ENCODE data around the gene NOXA1. TPM values are rescaled to one million over a fixed set of nuclear protein-coding genes. Genes with fewer than 3 reads are reported as not detected.

NOXA1 gene
- total and polyA plus RNA-seq, 2 of the 8 experiments (the other 6 are each of a cell fraction or from before 2014, with no cell fraction given): 0.34 to 0.91 TPM

- TF ChIP-seq SP2 (IDR thresholded peaks at IDR 0.05; ENCODE audit: low read length): no peak
- TF ChIP-seq, protein P1, sequence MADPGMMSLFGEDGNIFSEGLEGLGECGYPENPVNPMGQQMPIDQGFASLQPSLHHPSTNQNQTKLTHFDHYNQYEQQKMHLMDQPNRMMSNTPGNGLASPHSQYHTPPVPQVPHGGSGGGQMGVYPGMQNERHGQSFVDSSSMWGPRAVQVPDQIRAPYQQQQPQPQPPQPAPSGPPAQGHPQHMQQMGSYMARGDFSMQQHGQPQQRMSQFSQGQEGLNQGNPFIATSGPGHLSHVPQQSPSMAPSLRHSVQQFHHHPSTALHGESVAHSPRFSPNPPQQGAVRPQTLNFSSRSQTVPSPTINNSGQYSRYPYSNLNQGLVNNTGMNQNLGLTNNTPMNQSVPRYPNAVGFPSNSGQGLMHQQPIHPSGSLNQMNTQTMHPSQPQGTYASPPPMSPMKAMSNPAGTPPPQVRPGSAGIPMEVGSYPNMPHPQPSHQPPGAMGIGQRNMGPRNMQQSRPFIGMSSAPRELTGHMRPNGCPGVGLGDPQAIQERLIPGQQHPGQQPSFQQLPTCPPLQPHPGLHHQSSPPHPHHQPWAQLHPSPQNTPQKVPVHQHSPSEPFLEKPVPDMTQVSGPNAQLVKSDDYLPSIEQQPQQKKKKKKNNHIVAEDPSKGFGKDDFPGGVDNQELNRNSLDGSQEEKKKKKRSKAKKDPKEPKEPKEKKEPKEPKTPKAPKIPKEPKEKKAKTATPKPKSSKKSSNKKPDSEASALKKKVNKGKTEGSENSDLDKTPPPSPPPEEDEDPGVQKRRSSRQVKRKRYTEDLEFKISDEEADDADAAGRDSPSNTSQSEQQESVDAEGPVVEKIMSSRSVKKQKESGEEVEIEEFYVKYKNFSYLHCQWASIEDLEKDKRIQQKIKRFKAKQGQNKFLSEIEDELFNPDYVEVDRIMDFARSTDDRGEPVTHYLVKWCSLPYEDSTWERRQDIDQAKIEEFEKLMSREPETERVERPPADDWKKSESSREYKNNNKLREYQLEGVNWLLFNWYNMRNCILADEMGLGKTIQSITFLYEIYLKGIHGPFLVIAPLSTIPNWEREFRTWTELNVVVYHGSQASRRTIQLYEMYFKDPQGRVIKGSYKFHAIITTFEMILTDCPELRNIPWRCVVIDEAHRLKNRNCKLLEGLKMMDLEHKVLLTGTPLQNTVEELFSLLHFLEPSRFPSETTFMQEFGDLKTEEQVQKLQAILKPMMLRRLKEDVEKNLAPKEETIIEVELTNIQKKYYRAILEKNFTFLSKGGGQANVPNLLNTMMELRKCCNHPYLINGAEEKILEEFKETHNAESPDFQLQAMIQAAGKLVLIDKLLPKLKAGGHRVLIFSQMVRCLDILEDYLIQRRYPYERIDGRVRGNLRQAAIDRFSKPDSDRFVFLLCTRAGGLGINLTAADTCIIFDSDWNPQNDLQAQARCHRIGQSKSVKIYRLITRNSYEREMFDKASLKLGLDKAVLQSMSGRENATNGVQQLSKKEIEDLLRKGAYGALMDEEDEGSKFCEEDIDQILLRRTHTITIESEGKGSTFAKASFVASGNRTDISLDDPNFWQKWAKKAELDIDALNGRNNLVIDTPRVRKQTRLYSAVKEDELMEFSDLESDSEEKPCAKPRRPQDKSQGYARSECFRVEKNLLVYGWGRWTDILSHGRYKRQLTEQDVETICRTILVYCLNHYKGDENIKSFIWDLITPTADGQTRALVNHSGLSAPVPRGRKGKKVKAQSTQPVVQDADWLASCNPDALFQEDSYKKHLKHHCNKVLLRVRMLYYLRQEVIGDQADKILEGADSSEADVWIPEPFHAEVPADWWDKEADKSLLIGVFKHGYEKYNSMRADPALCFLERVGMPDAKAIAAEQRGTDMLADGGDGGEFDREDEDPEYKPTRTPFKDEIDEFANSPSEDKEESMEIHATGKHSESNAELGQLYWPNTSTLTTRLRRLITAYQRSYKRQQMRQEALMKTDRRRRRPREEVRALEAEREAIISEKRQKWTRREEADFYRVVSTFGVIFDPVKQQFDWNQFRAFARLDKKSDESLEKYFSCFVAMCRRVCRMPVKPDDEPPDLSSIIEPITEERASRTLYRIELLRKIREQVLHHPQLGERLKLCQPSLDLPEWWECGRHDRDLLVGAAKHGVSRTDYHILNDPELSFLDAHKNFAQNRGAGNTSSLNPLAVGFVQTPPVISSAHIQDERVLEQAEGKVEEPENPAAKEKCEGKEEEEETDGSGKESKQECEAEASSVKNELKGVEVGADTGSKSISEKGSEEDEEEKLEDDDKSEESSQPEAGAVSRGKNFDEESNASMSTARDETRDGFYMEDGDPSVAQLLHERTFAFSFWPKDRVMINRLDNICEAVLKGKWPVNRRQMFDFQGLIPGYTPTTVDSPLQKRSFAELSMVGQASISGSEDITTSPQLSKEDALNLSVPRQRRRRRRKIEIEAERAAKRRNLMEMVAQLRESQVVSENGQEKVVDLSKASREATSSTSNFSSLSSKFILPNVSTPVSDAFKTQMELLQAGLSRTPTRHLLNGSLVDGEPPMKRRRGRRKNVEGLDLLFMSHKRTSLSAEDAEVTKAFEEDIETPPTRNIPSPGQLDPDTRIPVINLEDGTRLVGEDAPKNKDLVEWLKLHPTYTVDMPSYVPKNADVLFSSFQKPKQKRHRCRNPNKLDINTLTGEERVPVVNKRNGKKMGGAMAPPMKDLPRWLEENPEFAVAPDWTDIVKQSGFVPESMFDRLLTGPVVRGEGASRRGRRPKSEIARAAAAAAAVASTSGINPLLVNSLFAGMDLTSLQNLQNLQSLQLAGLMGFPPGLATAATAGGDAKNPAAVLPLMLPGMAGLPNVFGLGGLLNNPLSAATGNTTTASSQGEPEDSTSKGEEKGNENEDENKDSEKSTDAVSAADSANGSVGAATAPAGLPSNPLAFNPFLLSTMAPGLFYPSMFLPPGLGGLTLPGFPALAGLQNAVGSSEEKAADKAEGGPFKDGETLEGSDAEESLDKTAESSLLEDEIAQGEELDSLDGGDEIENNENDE (IDR thresholded peaks at IDR 0.05; ENCODE audit: insufficient replicate concordance, low read length): no peak
- no peak for TF ChIP-seq SIRT6 (IDR thresholded peaks at IDR 0.05; ENCODE audit: low read length)
Measured at GRCh38 chr9:137404961-137405567, 18.1 kb upstream of the NOXA1 start (continued).
